HEK293 (cell line): ENCODE data around the gene KLRC1.

Experiments used
- CTCF ChIA-PET: fragments of 350-600 bp; formaldehyde crosslinking; extraction: SDS; loops from one replicate; lab custom pipeline; 2021; ENCODE audit warnings: antibody characterized with exemption; lab: Yijun Ruan, JAX
- POLR2A ChIA-PET: fragments of 300-600 bp; formaldehyde crosslinking; extraction: SDS; loops from one replicate; lab custom pipeline; 2020; ENCODE audit warnings: antibody characterized with exemption, inconsistent platforms; lab: Yijun Ruan, JAX
- H3K27ac ChIP-seq: fragments of 200-500 bp; sonication (Bioruptor generic); 2 replicates; pipeline ENCODE4 v1.5.1; 2014; ENCODE audit warnings: low read depth, low read length, control low read depth, inconsistent platforms; ENCODE audit errors: extremely low read depth
- H3K36me3 ChIP-seq, 2 experiments: fragments of 200-500 bp in 1 of 2; sonication (Bioruptor generic) in 1 of 2; 1 replicate in 1 of 2; 2 replicates in 1 of 2; pipeline ENCODE4 v1.5.1; 2014 to 2017; ENCODE audit warnings: inconsistent platforms in 2 of 2, low read length in 2 of 2; ENCODE audit not compliant: control insufficient read depth in 2 of 2, insufficient read depth in 1 of 2
- H3K4me1 ChIP-seq: fragments of 200-500 bp; sonication (Bioruptor generic); 2 replicates; pipeline ENCODE4 v1.5.1; 2014; ENCODE audit warnings: mild to moderate bottlenecking, low read length, inconsistent platforms; ENCODE audit not compliant: control insufficient read depth, insufficient read depth
- H3K4me3 ChIP-seq: 2 replicates; pipeline ENCODE4 v1.5.1; 2011; ENCODE audit warnings: low read depth, mild to moderate bottlenecking, control low read depth, low read length, moderate library complexity
- H3K9me3 ChIP-seq: fragments of 200-500 bp; sonication (Bioruptor generic); 2 replicates; pipeline ENCODE4 v1.5.1; 2014; ENCODE audit warnings: low read depth, low read length, inconsistent platforms; ENCODE audit not compliant: control insufficient read depth, insufficient read depth
- OSR2 ChIP-seq: fragments of 450-650 bp; formaldehyde crosslinking; IDR thresholded peaks from 2 replicates; pipeline ENCODE4 v1.5.1; 2016; ENCODE audit warnings: missing biosample characterization, missing genetic modification characterization
- SCRT1 ChIP-seq: fragments of 450-650 bp; formaldehyde crosslinking; IDR thresholded peaks from 2 replicates; pipeline ENCODE4 v1.5.1; 2016; ENCODE audit warnings: missing biosample characterization, missing genetic modification characterization, borderline replicate concordance
- ZBTB17 ChIP-seq: fragments of 450-650 bp; formaldehyde crosslinking; IDR thresholded peaks from 2 replicates; pipeline ENCODE4 v1.5.1; 2016; ENCODE audit warnings: missing biosample characterization, missing genetic modification characterization
- ZFP37 ChIP-seq: fragments of 450-650 bp; formaldehyde crosslinking; IDR thresholded peaks from 2 replicates; pipeline ENCODE4 v1.5.1; 2016; ENCODE audit warnings: missing biosample characterization, missing genetic modification characterization
- ZNF175 ChIP-seq: fragments of 450-650 bp; formaldehyde crosslinking; IDR thresholded peaks from 2 replicates; pipeline ENCODE4 v1.5.1; 2016; ENCODE audit warnings: missing biosample characterization, missing genetic modification characterization
- ZNF202 ChIP-seq: fragments of 450-650 bp; formaldehyde crosslinking; IDR thresholded peaks from 2 replicates; pipeline ENCODE4 v1.5.1; 2016; ENCODE audit warnings: missing biosample characterization, missing genetic modification characterization, borderline replicate concordance
- ZNF423 ChIP-seq: fragments of 450-650 bp; formaldehyde crosslinking; IDR thresholded peaks from 2 replicates; pipeline ENCODE4 v1.5.1; 2016; ENCODE audit warnings: missing biosample characterization, missing genetic modification characterization
- ZNF558 ChIP-seq: fragments of 450-650 bp; formaldehyde crosslinking; IDR thresholded peaks from 2 replicates; pipeline ENCODE4 v1.5.1; 2016; ENCODE audit warnings: missing biosample characterization, missing genetic modification characterization
- ZNF768 ChIP-seq: fragments of 450-650 bp; formaldehyde crosslinking; IDR thresholded peaks from 2 replicates; pipeline ENCODE4 v1.5.1; 2018; ENCODE audit warnings: missing biosample characterization, mild to moderate bottlenecking, missing genetic modification characterization
- ZSCAN16 ChIP-seq: fragments of 450-650 bp; formaldehyde crosslinking; IDR thresholded peaks from 2 replicates; pipeline ENCODE4 v1.5.1; 2016; ENCODE audit warnings: missing biosample characterization, missing genetic modification characterization
- TF ChIP-seq, protein P1 (sequence below): fragments of 450-650 bp; formaldehyde crosslinking; IDR thresholded peaks from 2 replicates; pipeline ENCODE4 v1.5.1; 2016; ENCODE audit warnings: missing biosample characterization, missing genetic modification characterization
- TF ChIP-seq, protein P2 (sequence below): fragments of 450-650 bp; formaldehyde crosslinking; IDR thresholded peaks from 2 replicates; pipeline ENCODE4; 2016; ENCODE audit warnings: missing biosample characterization, missing genetic modification characterization
- TF ChIP-seq, protein P3 (sequence below): fragments of 450-650 bp; formaldehyde crosslinking; IDR thresholded peaks from 2 replicates; pipeline ENCODE4 v1.5.1; 2016; ENCODE audit warnings: missing biosample characterization, missing genetic modification characterization
- TF ChIP-seq, protein P4 (sequence below): fragments of 450-650 bp; formaldehyde crosslinking; IDR thresholded peaks from 2 replicates; pipeline ENCODE4 v1.5.1; 2016; ENCODE audit warnings: missing biosample characterization, missing genetic modification characterization
- TF ChIP-seq, protein P5 (sequence below): fragments of 450-650 bp; formaldehyde crosslinking; IDR thresholded peaks from 2 replicates; pipeline ENCODE4 v1.5.0; 2017; ENCODE audit warnings: missing biosample characterization, missing genetic modification characterization, borderline replicate concordance
- TF ChIP-seq, protein P6 (sequence below): fragments of 450-650 bp; formaldehyde crosslinking; IDR thresholded peaks from 2 replicates; pipeline ENCODE4 v1.5.1; 2017; ENCODE audit warnings: missing biosample characterization, missing genetic modification characterization

Gene KLRC1

DNA sequence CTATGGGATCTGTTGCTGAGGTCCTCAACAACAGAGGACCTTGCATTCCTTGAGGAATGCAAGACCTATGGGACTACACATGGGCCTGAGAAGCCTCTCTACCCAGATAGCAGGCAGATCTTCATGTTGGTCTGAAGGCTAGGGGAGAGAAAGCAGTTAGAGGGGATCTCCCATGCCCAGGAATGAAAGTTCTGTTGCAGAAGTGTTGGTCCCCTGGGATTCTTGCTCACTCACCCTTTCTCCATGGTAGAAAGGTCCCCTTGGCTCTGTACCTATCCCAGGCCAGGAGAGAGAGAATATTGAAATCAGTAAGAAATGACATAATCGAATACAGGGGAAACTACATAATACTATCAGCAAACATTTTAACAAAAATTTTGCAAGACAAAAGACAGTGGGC, 16.5 kb upstream of the KLRC1 start:
- H3K9me3 ChIP-seq, result no peaks in the 10 kb centered on the region
- no peaks in the 10 kb centered on the region for H3K4me1 ChIP-seq
- TF ChIP-seq ZSCAN16 (tag by site-specific recombination) (no peak), ZFP37 (tag by site-specific recombination) (no peak), SCRT1 (tag by site-specific recombination) (no peak), ZBTB17 (tag by site-specific recombination) (no peak), ZNF768 (tag by site-specific recombination) (no peak), ZNF175 (tag by site-specific recombination) (no peak), ZNF202 (tag by site-specific recombination) (no peak), OSR2 (tag by site-specific recombination) (no peak), ZNF423 (tag by site-specific recombination) (no peak), ZNF558 (no peak)
- TF ChIP-seq, protein P1, sequence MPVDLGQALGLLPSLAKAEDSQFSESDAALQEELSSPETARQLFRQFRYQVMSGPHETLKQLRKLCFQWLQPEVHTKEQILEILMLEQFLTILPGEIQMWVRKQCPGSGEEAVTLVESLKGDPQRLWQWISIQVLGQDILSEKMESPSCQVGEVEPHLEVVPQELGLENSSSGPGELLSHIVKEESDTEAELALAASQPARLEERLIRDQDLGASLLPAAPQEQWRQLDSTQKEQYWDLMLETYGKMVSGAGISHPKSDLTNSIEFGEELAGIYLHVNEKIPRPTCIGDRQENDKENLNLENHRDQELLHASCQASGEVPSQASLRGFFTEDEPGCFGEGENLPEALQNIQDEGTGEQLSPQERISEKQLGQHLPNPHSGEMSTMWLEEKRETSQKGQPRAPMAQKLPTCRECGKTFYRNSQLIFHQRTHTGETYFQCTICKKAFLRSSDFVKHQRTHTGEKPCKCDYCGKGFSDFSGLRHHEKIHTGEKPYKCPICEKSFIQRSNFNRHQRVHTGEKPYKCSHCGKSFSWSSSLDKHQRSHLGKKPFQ (tag by site-specific recombination), result no peak
- TF ChIP-seq, protein P2, sequence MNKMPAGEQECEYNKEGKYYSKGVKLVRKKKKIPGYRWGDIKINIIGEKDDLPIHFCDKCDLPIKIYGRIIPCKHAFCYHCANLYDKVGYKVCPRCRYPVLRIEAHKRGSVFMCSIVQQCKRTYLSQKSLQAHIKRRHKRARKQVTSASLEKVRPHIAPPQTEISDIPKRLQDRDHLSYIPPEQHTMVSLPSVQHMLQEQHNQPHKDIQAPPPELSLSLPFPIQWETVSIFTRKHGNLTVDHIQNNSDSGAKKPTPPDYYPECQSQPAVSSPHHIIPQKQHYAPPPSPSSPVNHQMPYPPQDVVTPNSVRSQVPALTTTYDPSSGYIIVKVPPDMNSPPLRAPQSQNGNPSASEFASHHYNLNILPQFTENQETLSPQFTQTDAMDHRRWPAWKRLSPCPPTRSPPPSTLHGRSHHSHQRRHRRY (tag by site-specific recombination), result no peak
- TF ChIP-seq, protein P3, sequence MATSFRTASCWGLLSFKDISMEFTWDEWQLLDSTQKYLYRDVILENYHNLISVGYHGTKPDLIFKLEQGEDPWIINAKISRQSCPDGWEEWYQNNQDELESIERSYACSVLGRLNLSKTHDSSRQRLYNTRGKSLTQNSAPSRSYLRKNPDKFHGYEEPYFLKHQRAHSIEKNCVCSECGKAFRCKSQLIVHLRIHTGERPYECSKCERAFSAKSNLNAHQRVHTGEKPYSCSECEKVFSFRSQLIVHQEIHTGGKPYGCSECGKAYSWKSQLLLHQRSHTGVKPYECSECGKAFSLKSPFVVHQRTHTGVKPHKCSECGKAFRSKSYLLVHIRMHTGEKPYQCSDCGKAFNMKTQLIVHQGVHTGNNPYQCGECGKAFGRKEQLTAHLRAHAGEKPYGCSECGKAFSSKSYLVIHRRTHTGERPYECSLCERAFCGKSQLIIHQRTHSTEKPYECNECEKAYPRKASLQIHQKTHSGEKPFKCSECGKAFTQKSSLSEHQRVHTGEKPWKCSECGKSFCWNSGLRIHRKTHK (tag by site-specific recombination), result no peak
- TF ChIP-seq, protein P4, sequence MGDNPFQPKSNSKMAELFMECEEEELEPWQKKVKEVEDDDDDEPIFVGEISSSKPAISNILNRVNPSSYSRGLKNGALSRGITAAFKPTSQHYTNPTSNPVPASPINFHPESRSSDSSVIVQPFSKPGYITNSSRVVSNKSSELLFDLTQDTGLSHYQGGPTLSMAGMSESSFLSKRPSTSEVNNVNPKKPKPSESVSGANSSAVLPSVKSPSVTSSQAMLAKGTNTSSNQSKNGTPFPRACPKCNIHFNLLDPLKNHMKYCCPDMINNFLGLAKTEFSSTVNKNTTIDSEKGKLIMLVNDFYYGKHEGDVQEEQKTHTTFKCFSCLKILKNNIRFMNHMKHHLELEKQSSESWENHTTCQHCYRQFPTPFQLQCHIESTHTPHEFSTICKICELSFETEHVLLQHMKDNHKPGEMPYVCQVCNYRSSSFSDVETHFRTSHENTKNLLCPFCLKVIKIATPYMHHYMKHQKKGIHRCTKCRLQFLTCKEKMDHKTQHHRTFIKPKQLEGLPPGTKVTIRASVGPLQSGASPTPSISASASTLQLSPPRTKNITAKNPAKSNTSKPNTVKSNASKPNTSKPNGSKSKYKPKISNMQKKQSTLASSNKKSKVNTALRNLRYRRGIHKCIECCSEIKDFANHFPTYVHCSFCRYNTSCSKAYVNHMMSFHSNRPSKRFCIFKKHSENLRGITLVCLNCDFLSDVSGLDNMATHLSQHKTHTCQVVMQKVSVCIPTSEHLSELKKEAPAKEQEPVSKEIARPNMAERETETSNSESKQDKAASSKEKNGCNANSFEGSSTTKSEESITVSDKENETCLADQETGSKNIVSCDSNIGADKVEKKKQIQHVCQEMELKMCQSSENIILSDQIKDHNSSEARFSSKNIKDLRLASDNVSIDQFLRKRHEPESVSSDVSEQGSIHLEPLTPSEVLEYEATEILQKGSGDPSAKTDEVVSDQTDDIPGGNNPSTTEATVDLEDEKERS (tag by site-specific recombination), result no peak
- TF ChIP-seq, protein P5, sequence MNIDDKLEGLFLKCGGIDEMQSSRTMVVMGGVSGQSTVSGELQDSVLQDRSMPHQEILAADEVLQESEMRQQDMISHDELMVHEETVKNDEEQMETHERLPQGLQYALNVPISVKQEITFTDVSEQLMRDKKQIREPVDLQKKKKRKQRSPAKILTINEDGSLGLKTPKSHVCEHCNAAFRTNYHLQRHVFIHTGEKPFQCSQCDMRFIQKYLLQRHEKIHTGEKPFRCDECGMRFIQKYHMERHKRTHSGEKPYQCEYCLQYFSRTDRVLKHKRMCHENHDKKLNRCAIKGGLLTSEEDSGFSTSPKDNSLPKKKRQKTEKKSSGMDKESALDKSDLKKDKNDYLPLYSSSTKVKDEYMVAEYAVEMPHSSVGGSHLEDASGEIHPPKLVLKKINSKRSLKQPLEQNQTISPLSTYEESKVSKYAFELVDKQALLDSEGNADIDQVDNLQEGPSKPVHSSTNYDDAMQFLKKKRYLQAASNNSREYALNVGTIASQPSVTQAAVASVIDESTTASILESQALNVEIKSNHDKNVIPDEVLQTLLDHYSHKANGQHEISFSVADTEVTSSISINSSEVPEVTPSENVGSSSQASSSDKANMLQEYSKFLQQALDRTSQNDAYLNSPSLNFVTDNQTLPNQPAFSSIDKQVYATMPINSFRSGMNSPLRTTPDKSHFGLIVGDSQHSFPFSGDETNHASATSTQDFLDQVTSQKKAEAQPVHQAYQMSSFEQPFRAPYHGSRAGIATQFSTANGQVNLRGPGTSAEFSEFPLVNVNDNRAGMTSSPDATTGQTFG (tag by site-specific recombination), result no peak
- TF ChIP-seq, protein P6, sequence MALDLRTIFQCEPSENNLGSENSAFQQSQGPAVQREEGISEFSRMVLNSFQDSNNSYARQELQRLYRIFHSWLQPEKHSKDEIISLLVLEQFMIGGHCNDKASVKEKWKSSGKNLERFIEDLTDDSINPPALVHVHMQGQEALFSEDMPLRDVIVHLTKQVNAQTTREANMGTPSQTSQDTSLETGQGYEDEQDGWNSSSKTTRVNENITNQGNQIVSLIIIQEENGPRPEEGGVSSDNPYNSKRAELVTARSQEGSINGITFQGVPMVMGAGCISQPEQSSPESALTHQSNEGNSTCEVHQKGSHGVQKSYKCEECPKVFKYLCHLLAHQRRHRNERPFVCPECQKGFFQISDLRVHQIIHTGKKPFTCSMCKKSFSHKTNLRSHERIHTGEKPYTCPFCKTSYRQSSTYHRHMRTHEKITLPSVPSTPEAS (tag by site-specific recombination), result no peak
- no peak overlapping the region for H3K27ac ChIP-seq
- H3K36me3 ChIP-seq, result no peaks in the 10 kb centered on the region
- ChIA-PET POLR2A (no interaction called here), CTCF (no interaction called here)
- no peak overlapping the region for H3K4me3 ChIP-seq
